Measurements from ENCODE around the gene NTM. TPM values are rescaled to one million over a fixed set of nuclear protein-coding genes. Genes with fewer than 3 reads are reported as not detected.

The NTM gene
- total RNA-seq, 1 experiment from 2014 or later: 16.4 TPM

- H3K36me3 Mint-ChIP-seq: peaks cover 4% of the 10 kb centered on the region
- peaks cover 9% of the 10 kb centered on the region for H3K9me3 Mint-ChIP-seq
- CTCF ChIA-PET: interaction anchor here (1.4 kb wide), 1 partner anchor 322 kb away, joined by 6 read pairs; no protein-coding TSS in a partner anchor
- H3K4me1 Mint-ChIP-seq: peaks cover 10% of the 10 kb centered on the region
- POLR2A ChIA-PET: no interaction called here
- TF ChIP-seq TCF7 (CRISPR knock-in tag; IDR thresholded peaks at IDR 0.05; ENCODE audit: low read depth): no peak
- TF ChIP-seq NFATC4 (CRISPR knock-in tag; IDR thresholded peaks at IDR 0.05): no peak
- TF ChIP-seq ZSCAN18 (CRISPR knock-in tag; IDR thresholded peaks at IDR 0.05): no peak
- no peak for TF ChIP-seq ZNF138 (CRISPR knock-in tag; conservative IDR thresholded peaks at IDR 0.05)
- no peak for TF ChIP-seq NFYB (CRISPR knock-in tag; conservative IDR thresholded peaks at IDR 0.05; ENCODE audit: low read depth)
- TF ChIP-seq ESRRA (CRISPR knock-in tag; IDR thresholded peaks at IDR 0.05; ENCODE audit: borderline replicate concordance): no peak
- no peak for TF ChIP-seq ZNF219 (CRISPR knock-in tag; IDR thresholded peaks at IDR 0.05; ENCODE audit: borderline replicate concordance)
- ATAC-seq (no peak), DNase-seq (ENCODE audit: low spot score) (no peak)
- no peaks in the 10 kb centered on the region for H3K27me3 Mint-ChIP-seq (ENCODE audit: low read depth)
- no peak overlapping the region for H3K27ac Mint-ChIP-seq
- H3K4me3 Mint-ChIP-seq: no peak overlapping the region
Observed at GRCh38 chr11:131386408-131386807, 16.0 kb downstream of the NTM start.

GRCh38 chr11:131388030-131388429 lies 17.6 kb downstream of the NTM start:
- H3K27me3 Mint-ChIP-seq (ENCODE audit: low read depth): no peaks in the 10 kb centered on the region
- peaks cover 9% of the 10 kb centered on the region for H3K9me3 Mint-ChIP-seq
- H3K4me3 Mint-ChIP-seq: no peak overlapping the region
- TF ChIP-seq CTCF (IDR thresholded peaks at IDR 0.05) (no peak), ATF2 (CRISPR knock-in tag; IDR thresholded peaks at IDR 0.05; ENCODE audit: borderline replicate concordance, low read depth) (no peak), CDX4 (CRISPR knock-in tag; IDR thresholded peaks at IDR 0.05; ENCODE audit: borderline replicate concordance) (no peak), ZMAT4 (CRISPR knock-in tag; IDR thresholded peaks at IDR 0.05) (no peak), FOXJ3 (CRISPR knock-in tag; IDR thresholded peaks at IDR 0.05; ENCODE audit: borderline replicate concordance) (no peak), SP1 (CRISPR knock-in tag; conservative IDR thresholded peaks at IDR 0.05) (no peak)
- DNase-seq (ENCODE audit: low spot score) (no peak), ATAC-seq (no peak)
- POLR2A ChIA-PET: no interaction called here
- H3K27ac Mint-ChIP-seq: no peak overlapping the region
- peaks cover 19% of the 10 kb centered on the region for H3K4me1 Mint-ChIP-seq
- CTCF ChIA-PET: no interaction called here
- H3K36me3 Mint-ChIP-seq: peaks cover 4% of the 10 kb centered on the region

GRCh38 chr11:131389582-131389981 lies 19.2 kb downstream of the NTM start:
- peaks cover 3% of the 10 kb centered on the region; the same call in 1 of the 2 replicates for H3K27me3 Mint-ChIP-seq (ENCODE audit: low read depth)
- H3K9me3 Mint-ChIP-seq: peaks cover 9% of the 10 kb centered on the region
- H3K36me3 Mint-ChIP-seq: peaks cover 4% of the 10 kb centered on the region
- no peak overlapping the region for H3K4me3 Mint-ChIP-seq
- DNase-seq (ENCODE audit: low spot score) (no peak), ATAC-seq (no peak)
- H3K27ac Mint-ChIP-seq: 0 out of 2 replicates have a peak overlapping the region, but pooled peaks have one; percentile 6
- CTCF ChIA-PET: interaction anchor here (1.5 kb wide), 1 partner anchor 325 kb away, joined by 5 read pairs; no protein-coding TSS in a partner anchor
- peaks cover 25% of the 10 kb centered on the region for H3K4me1 Mint-ChIP-seq
- POLR2A ChIA-PET: no interaction called here
- TF ChIP-seq GABPB1 (CRISPR knock-in tag; IDR thresholded peaks at IDR 0.05): no peak
- no peak for TF ChIP-seq NFE2L1 (CRISPR knock-in tag; IDR thresholded peaks at IDR 0.05)
- no peak for TF ChIP-seq ATF6 (CRISPR knock-in tag; IDR thresholded peaks at IDR 0.05)
- no peak for TF ChIP-seq ATF3 (CRISPR knock-in tag; conservative IDR thresholded peaks at IDR 0.05)
- TF ChIP-seq FOXJ3 (CRISPR knock-in tag; IDR thresholded peaks at IDR 0.05; ENCODE audit: borderline replicate concordance): no peak
- TF ChIP-seq MYBL2 (CRISPR knock-in tag; IDR thresholded peaks at IDR 0.05): no peak
- TF ChIP-seq ZNF232 (CRISPR knock-in tag; IDR thresholded peaks at IDR 0.05): no peak
- TF ChIP-seq GTF2I (CRISPR knock-in tag; conservative IDR thresholded peaks at IDR 0.05): no peak
- no peak for TF ChIP-seq TP53 (CRISPR knock-in tag; IDR thresholded peaks at IDR 0.05)
- TF ChIP-seq USF2 (CRISPR knock-in tag; IDR thresholded peaks at IDR 0.05): no peak
- no peak for TF ChIP-seq OVOL2 (CRISPR knock-in tag; IDR thresholded peaks at IDR 0.05; ENCODE audit: borderline replicate concordance)
- no peak for TF ChIP-seq MXD4 (CRISPR knock-in tag; IDR thresholded peaks at IDR 0.05; ENCODE audit: borderline replicate concordance)
